ENCODE results near the gene PDCD7. TPM values are rescaled to one million over a fixed set of nuclear protein-coding genes. Genes with fewer than 3 reads are reported as not detected.

Gene PDCD7
- total and polyA plus RNA-seq, 2 of the 13 experiments (the other 11 are each of a cell fraction or from before 2014, with no cell fraction given) = 10.1 to 14.7 TPM

DNA sequence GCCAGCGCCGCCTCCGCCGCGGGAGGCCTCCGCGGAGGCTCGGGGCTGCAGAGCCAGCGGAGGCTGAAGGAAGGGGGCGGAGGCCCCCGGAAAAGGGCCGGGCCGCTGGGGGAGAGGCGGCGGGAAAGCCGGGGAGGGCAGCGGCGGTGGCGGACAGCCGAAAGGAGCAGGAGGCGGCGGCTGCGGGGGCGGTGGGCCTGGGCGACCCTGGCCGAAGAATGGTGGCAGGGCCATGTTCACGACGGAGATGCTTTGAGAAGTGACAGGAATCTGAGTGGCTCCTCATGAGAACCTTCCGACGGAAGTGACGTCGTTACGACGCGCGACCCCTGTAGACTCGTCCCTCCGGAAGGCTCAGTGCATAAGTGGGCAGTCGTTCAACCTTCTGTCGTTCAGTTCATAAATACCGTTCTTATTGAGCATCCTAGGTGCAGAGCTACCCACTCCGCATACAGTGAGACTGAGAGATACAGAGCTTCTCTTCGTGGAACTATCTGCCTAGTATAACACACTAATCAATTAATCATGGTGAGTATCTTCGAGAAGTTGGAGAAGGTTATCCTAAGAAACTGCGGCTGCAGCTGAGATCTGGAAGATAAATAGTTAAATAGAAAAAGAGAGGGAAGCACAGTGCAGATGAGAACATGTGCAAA is at the start of gene PDCD7 (continued):
- TF ChIP-seq, protein P1, sequence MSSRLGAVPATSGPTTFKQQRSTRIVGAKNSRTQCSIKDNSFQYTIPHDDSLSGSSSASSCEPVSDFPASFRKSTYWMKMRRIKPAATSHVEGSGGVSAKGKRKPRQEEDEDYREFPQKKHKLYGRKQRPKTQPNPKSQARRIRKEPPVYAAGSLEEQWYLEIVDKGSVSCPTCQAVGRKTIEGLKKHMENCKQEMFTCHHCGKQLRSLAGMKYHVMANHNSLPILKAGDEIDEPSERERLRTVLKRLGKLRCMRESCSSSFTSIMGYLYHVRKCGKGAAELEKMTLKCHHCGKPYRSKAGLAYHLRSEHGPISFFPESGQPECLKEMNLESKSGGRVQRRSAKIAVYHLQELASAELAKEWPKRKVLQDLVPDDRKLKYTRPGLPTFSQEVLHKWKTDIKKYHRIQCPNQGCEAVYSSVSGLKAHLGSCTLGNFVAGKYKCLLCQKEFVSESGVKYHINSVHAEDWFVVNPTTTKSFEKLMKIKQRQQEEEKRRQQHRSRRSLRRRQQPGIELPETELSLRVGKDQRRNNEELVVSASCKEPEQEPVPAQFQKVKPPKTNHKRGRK (CRISPR knock-in tag; IDR thresholded peaks at IDR 0.05) = no peak
- TF ChIP-seq MXI1 (IDR thresholded peaks at IDR 0.05; ENCODE audit: borderline replicate concordance, low read depth, low read length) (peak; percentile 76; the same call in 2 of the 3 replicates), EED (CRISPR knock-in tag; IDR thresholded peaks at IDR 0.05) (no peak), MIER3 (CRISPR knock-in tag; IDR thresholded peaks at IDR 0.05; ENCODE audit: borderline replicate concordance) (peak; percentile 70; the same call in 1 of the 2 replicates), KDM6A (CRISPR knock-in tag; IDR thresholded peaks at IDR 0.05; ENCODE audit: low read depth) (no peak), ZSCAN21 (CRISPR knock-in tag; IDR thresholded peaks at IDR 0.05; ENCODE audit: borderline replicate concordance) (0 out of 2 replicates have a peak, but pooled peaks have one; percentile 34), DNMT3B (CRISPR knock-in tag; conservative IDR thresholded peaks at IDR 0.05) (no peak), ZNF12 (CRISPR knock-in tag; IDR thresholded peaks at IDR 0.05) (0 out of 2 replicates have a peak, but pooled peaks have one; percentile 7), CREB1 (IDR thresholded peaks at IDR 0.05) (peak; percentile 95), CREB1 (CRISPR knock-in tag; IDR thresholded peaks at IDR 0.05) (peak; percentile 98), ZSCAN30 (CRISPR knock-in tag; IDR thresholded peaks at IDR 0.05) (no peak), RFXANK (CRISPR knock-in tag; IDR thresholded peaks at IDR 0.05) (0 out of 2 replicates have a peak, but pooled peaks have one; percentile 46), RARA (CRISPR knock-in tag; IDR thresholded peaks at IDR 0.05) (peak; percentile 12; the same call in 1 of the 2 replicates), ZNF891 (CRISPR knock-in tag; IDR thresholded peaks at IDR 0.05) (no peak; the same call in 1 of the 2 replicates), MXD4 (CRISPR knock-in tag; IDR thresholded peaks at IDR 0.05) (peak; percentile 67), NRL (CRISPR knock-in tag; IDR thresholded peaks at IDR 0.05; ENCODE audit: borderline replicate concordance) (no peak), HNF4G (IDR thresholded peaks at IDR 0.05; ENCODE audit: borderline replicate concordance, low read depth, low read length) (no peak), HNF4G (CRISPR knock-in tag; IDR thresholded peaks at IDR 0.05; ENCODE audit: borderline replicate concordance, low read depth) (no peak), PTBP1 (IDR thresholded peaks at IDR 0.05; ENCODE audit: low read depth, low read length, poor library complexity, severe bottlenecking) (no peak), ZNF724P (CRISPR knock-in tag; IDR thresholded peaks at IDR 0.05; ENCODE audit: borderline replicate concordance) (no peak)
- TF ChIP-seq, protein P2, sequence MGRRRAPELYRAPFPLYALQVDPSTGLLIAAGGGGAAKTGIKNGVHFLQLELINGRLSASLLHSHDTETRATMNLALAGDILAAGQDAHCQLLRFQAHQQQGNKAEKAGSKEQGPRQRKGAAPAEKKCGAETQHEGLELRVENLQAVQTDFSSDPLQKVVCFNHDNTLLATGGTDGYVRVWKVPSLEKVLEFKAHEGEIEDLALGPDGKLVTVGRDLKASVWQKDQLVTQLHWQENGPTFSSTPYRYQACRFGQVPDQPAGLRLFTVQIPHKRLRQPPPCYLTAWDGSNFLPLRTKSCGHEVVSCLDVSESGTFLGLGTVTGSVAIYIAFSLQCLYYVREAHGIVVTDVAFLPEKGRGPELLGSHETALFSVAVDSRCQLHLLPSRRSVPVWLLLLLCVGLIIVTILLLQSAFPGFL (CRISPR knock-in tag; IDR thresholded peaks at IDR 0.05) = no peak
- TF ChIP-seq, protein P3, sequence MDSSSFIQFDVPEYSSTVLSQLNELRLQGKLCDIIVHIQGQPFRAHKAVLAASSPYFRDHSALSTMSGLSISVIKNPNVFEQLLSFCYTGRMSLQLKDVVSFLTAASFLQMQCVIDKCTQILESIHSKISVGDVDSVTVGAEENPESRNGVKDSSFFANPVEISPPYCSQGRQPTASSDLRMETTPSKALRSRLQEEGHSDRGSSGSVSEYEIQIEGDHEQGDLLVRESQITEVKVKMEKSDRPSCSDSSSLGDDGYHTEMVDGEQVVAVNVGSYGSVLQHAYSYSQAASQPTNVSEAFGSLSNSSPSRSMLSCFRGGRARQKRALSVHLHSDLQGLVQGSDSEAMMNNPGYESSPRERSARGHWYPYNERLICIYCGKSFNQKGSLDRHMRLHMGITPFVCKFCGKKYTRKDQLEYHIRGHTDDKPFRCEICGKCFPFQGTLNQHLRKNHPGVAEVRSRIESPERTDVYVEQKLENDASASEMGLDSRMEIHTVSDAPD (CRISPR knock-in tag; IDR thresholded peaks at IDR 0.05) = no peak; the same call in 1 of the 2 replicates
- TF ChIP-seq, protein P4, sequence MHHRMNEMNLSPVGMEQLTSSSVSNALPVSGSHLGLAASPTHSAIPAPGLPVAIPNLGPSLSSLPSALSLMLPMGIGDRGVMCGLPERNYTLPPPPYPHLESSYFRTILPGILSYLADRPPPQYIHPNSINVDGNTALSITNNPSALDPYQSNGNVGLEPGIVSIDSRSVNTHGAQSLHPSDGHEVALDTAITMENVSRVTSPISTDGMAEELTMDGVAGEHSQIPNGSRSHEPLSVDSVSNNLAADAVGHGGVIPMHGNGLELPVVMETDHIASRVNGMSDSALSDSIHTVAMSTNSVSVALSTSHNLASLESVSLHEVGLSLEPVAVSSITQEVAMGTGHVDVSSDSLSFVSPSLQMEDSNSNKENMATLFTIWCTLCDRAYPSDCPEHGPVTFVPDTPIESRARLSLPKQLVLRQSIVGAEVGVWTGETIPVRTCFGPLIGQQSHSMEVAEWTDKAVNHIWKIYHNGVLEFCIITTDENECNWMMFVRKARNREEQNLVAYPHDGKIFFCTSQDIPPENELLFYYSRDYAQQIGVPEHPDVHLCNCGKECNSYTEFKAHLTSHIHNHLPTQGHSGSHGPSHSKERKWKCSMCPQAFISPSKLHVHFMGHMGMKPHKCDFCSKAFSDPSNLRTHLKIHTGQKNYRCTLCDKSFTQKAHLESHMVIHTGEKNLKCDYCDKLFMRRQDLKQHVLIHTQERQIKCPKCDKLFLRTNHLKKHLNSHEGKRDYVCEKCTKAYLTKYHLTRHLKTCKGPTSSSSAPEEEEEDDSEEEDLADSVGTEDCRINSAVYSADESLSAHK (CRISPR knock-in tag; IDR thresholded peaks at IDR 0.05; ENCODE audit: borderline replicate concordance) = no peak

Measured in HepG2 (cell line).